CD14-positive monocyte (primary cell): ENCODE data around the gene TDRD15. TPM values are rescaled to one million over a fixed set of nuclear protein-coding genes. Genes with fewer than 3 reads are reported as not detected.

Experiments
- DNase-seq, 3 donors: peaks; one replicate each; pipeline ENCODE4 v3.0.0-alpha.2; 2011 to 2022
- H2AFZ ChIP-seq: 2 replicates; pipeline ENCODE4 v1.6.0; 2012; ENCODE audit warnings: mild to moderate bottlenecking, low read depth, low read length, inconsistent platforms; ENCODE audit not compliant: insufficient read depth, poor library complexity, severe bottlenecking
- H3K27ac ChIP-seq, 2 donors: 1 replicate in 1 of 2; 2 replicates in 1 of 2; pipeline ENCODE4 v1.5.1; 2012 to 2013; ENCODE audit warnings: low read length in 2 of 2, control low read depth in 1 of 2, inconsistent platforms in 1 of 2, low read depth in 1 of 2, mild to moderate bottlenecking in 1 of 2
- H3K27me3 ChIP-seq, 2 donors: one replicate each; pipeline versions ENCODE4 v1.6.0 to v1.6.1; 2011 to 2013; ENCODE audit warnings: low read length in 2 of 2; ENCODE audit not compliant: control insufficient read depth in 2 of 2, insufficient read depth in 2 of 2
- H3K36me3 ChIP-seq, 2 donors: replicated peaks in 1 of 2; 1 replicate in 1 of 2; 2 replicates in 1 of 2; pipeline versions ENCODE4 v1.5.1 to v1.6.1; 2012 to 2013; ENCODE audit warnings: low read length in 2 of 2, control low read depth in 1 of 2, inconsistent platforms in 1 of 2, mild to moderate bottlenecking in 1 of 2; ENCODE audit not compliant: insufficient read depth in 2 of 2, control insufficient read depth in 1 of 2
- H3K4me1 ChIP-seq, 2 donors: 1 replicate in 1 of 2; 2 replicates in 1 of 2; pipeline versions ENCODE4 v1.5.1 to v1.6.1; 2012 to 2013; ENCODE audit warnings: low read length in 2 of 2, control low read depth in 1 of 2, inconsistent platforms in 1 of 2, mild to moderate bottlenecking in 1 of 2, moderate library complexity in 1 of 2; ENCODE audit not compliant: insufficient read depth in 2 of 2, control insufficient read depth in 1 of 2
- H3K4me2 ChIP-seq: replicated peaks from 2 replicates; pipeline ENCODE3; 2012; ENCODE audit warnings: low read length, moderate library complexity, mild to moderate bottlenecking; ENCODE audit not compliant: poor library complexity, severe bottlenecking; ENCODE audit errors: extremely low read depth
- H3K4me3 ChIP-seq, 3 experiments: fragments of 200-600 bp in 1 of 3; sonication (generic) in 1 of 3; replicated peaks in 1 of 3; 1 replicate in 2 of 3; 2 replicates in 1 of 3; pipeline ENCODE4 v1.5.1; 2011 to 2013; ENCODE audit warnings: low read length in 3 of 3, mild to moderate bottlenecking in 3 of 3, control low read depth in 2 of 3, low read depth in 2 of 3, inconsistent platforms in 1 of 3, moderate library complexity in 1 of 3
- H3K79me2 ChIP-seq: 2 replicates; pipeline ENCODE4 v1.6.0; 2012; ENCODE audit warnings: mild to moderate bottlenecking, control low read depth, inconsistent platforms, low read length, moderate library complexity; ENCODE audit not compliant: insufficient read depth
- H3K9ac ChIP-seq: 2 replicates; pipeline ENCODE4 v1.6.0; 2017; ENCODE audit warnings: low read length, mild to moderate bottlenecking; ENCODE audit not compliant: insufficient read depth, poor library complexity, severe bottlenecking
- H3K9me3 ChIP-seq, 2 donors: replicated peaks in 1 of 2; 1 replicate in 1 of 2; 2 replicates in 1 of 2; pipeline versions ENCODE4 v1.5.1 to v1.6.1; 2012 to 2013; ENCODE audit warnings: low read length in 2 of 2, control low read depth in 1 of 2; ENCODE audit not compliant: control insufficient read depth in 1 of 2, insufficient read depth in 1 of 2
- H4K20me1 ChIP-seq: 2 replicates; pipeline ENCODE4 v1.6.0; 2012; ENCODE audit warnings: mild to moderate bottlenecking, low read length, control low read depth, moderate library complexity; ENCODE audit not compliant: insufficient read depth
- H3K27ac Mint-ChIP-seq, 7 donors: one replicate each; pipeline ENCODE4 v1.8.0; 2020; ENCODE audit warnings: mild to moderate bottlenecking in 7 of 7, mixed read lengths in 7 of 7, moderate library complexity in 6 of 7, inconsistent platforms in 2 of 7
- H3K27me3 Mint-ChIP-seq, 3 donors: one replicate each; pipeline ENCODE4 v1.8.0; 2021 to 2022; ENCODE audit warnings: low read depth in 3 of 3, mild to moderate bottlenecking in 3 of 3, mixed read lengths in 3 of 3, moderate library complexity in 3 of 3, inconsistent platforms in 1 of 3
- H3K36me3 Mint-ChIP-seq, 2 donors: one replicate each; pipeline ENCODE4 v1.8.0; 2020; ENCODE audit warnings: mixed read lengths in 2 of 2, inconsistent platforms in 1 of 2, mild to moderate bottlenecking in 1 of 2
- H3K4me1 Mint-ChIP-seq: one replicate; pipeline ENCODE4 v1.8.0; 2020; ENCODE audit warnings: mild to moderate bottlenecking, mixed read lengths
- H3K4me3 Mint-ChIP-seq, 2 donors: one replicate each; pipeline ENCODE4 v1.8.0; 2020; ENCODE audit warnings: mild to moderate bottlenecking in 2 of 2, mixed read lengths in 2 of 2, moderate library complexity in 1 of 2
- H3K9me3 Mint-ChIP-seq, 7 donors: one replicate each; pipeline ENCODE4 v1.8.0; 2020 to 2022; ENCODE audit warnings: mixed read lengths in 7 of 7, mild to moderate bottlenecking in 6 of 7, moderate library complexity in 6 of 7, inconsistent platforms in 2 of 7
- CTCF ChIP-seq: fragments of 200-600 bp; IDR thresholded peaks from one replicate; pipeline ENCODE4 v1.8.0; 2022; ENCODE audit warnings: antibody characterized with exemption, mild to moderate bottlenecking
- WGBS: methylation state at CpG from one replicate; pipeline ENCODE4 v1.1.5; 2013; ENCODE audit warnings: missing lambda C conversion rate; ENCODE audit not compliant: insufficient coverage; 5-methylcytosine and 5-hydroxymethylcytosine counted together
- intact Hi-C, 2 donors: fragments of 100-400 bp; cut with micrococcal nuclease; formaldehyde crosslinking; loops; one replicate each; pipeline versions ENCODE4 v1.15.0 to v1.15.1; 2023
- polyA plus RNA-seq, 3 donors: library from polyadenylated mRNA; depleted of rRNA in 1 of 3; unstranded in 2 of 3; stranded (reverse) in 1 of 3; fragments of 300-500 nt in 2 of 3; fragments of >200 nt in 1 of 3; fragmentation: Illumina TruSeq in 2 of 3; gene quantifications; 1 replicate in 2 of 3; 2 replicates in 1 of 3; pipeline ENCODE4 v1.2.3, GENCODE V29; 2012 to 2021

Gene TDRD15
- polyA plus RNA-seq, 3 donors, result not detected

GRCh38 chr2:21097331-21097730 is 26.4 kb upstream of the TDRD15 start:
- H3K4me3 ChIP-seq, result no peak overlapping the region
- TF ChIP-seq CTCF, result no peak
- H3K27ac ChIP-seq, result no peak overlapping the region
- H3K4me2 ChIP-seq, result no peak overlapping the region
- no peaks in the 10 kb centered on the region for H3K36me3 ChIP-seq
- no peaks in the 10 kb centered on the region for H3K79me2 ChIP-seq
- H3K27me3 ChIP-seq, result no peaks in the 10 kb centered on the region
- DNase-seq, result no peak
- H3K27me3 Mint-ChIP-seq, result peaks cover 0 to 4% (median 0%) of the 10 kb centered on the region in 3 donors
- no peaks in the 10 kb centered on the region for H3K4me1 ChIP-seq
- H3K9me3 ChIP-seq, result peaks cover 0 to 2% of the 10 kb centered on the region in 2 donors
- no peak overlapping the region for H2AFZ ChIP-seq
- H3K27ac Mint-ChIP-seq, result no peak overlapping the region
- no peak overlapping the region for H3K4me3 Mint-ChIP-seq
- intact Hi-C loops, result no loop called here
- H3K4me1 Mint-ChIP-seq, result no peaks in the 10 kb centered on the region
- 89% methylated on average over 5 of the region's 6 CpGs for WGBS
- H3K36me3 Mint-ChIP-seq, result no peaks in the 10 kb centered on the region
- no peaks in the 10 kb centered on the region for H4K20me1 ChIP-seq
- peaks cover 0 to 10% (median 3%) of the 10 kb centered on the region in 7 donors for H3K9me3 Mint-ChIP-seq
- no peak overlapping the region for H3K9ac ChIP-seq

GRCh38 chr2:21098294-21098693 is 25.5 kb upstream of the TDRD15 start:
- WGBS, result 100% methylated on average over 1 of the region's 1 CpG
- Histone ChIP-seq H3K9ac (no peak overlapping the region), H4K20me1 (no peaks in the 10 kb centered on the region), H3K27me3 (no peaks in the 10 kb centered on the region), H2AFZ (no peak overlapping the region), H3K9me3 (peaks cover 0 to 2% of the 10 kb centered on the region in 2 donors), H3K36me3 (no peaks in the 10 kb centered on the region), H3K4me2 (no peak overlapping the region), H3K79me2 (no peaks in the 10 kb centered on the region), H3K27ac (no peak overlapping the region), H3K4me3 (no peak overlapping the region), H3K4me1 (no peaks in the 10 kb centered on the region)
- Mint-ChIP-seq H3K4me1 (no peaks in the 10 kb centered on the region), H3K4me3 (no peak overlapping the region), H3K9me3 (peaks cover 0 to 12% (median 3%) of the 10 kb centered on the region in 7 donors), H3K36me3 (no peaks in the 10 kb centered on the region), H3K27ac (no peak overlapping the region), H3K27me3 (peaks cover 0 to 5% (median 2%) of the 10 kb centered on the region in 3 donors)
- no peak for TF ChIP-seq CTCF
- DNase-seq, result no peak
- intact Hi-C loops, result no loop called here
